OCI-LY1 (cell line): Measurements from ENCODE around the gene LSM14A.

Experiments
- EZH2 ChIP-seq: fragments of 200-600 bp; sonication (generic), shearing (Covaris generic); IDR thresholded peaks from 2 replicates; pipeline ENCODE4 v1.8.0; 2017; ENCODE audit warnings: borderline replicate concordance, mixed run types, mild to moderate bottlenecking, antibody characterized with exemption, low read length, moderate library complexity, mixed read lengths
- TF ChIP-seq, protein P1 (sequence below): fragments of 200-600 bp; sonication (generic), shearing (Covaris generic); IDR thresholded peaks from 2 replicates; pipeline ENCODE4 v1.5.1; 2017; ENCODE audit warnings: mild to moderate bottlenecking, antibody characterized with exemption, low read length, moderate library complexity, mixed read lengths

DNA sequence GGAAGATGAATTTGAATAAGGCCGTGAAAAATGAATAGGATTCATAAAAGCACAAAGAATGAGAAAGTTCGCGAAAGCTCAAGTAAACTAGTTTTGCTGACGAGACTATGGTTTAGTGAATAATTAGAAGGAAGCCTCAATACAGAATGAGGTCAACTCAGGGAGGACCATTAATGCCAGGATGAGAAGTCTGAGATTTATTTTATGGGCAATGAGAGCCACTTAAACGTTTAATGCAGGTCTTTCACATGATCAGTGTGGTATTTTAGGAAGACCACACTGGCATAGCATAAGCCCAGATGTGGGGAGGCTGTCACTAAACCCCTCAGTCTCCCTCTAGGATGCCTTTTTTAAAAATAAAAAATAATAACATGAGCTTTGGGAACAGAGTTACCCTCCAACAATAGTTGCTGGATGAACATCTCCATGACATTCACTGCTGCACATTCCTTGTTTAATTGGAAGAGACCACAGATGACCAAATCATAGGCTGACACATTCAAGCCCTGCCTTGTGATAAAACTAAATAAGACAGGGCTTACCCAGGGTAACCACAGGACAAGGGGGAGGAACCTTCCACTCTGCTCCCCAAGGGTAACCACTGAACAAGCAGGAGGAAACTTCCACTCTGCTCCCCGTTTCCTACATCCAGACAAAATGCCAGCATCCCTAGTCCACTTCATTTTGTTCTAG lies 43.6 kb upstream of the LSM14A start:
- TF ChIP-seq, protein P1, sequence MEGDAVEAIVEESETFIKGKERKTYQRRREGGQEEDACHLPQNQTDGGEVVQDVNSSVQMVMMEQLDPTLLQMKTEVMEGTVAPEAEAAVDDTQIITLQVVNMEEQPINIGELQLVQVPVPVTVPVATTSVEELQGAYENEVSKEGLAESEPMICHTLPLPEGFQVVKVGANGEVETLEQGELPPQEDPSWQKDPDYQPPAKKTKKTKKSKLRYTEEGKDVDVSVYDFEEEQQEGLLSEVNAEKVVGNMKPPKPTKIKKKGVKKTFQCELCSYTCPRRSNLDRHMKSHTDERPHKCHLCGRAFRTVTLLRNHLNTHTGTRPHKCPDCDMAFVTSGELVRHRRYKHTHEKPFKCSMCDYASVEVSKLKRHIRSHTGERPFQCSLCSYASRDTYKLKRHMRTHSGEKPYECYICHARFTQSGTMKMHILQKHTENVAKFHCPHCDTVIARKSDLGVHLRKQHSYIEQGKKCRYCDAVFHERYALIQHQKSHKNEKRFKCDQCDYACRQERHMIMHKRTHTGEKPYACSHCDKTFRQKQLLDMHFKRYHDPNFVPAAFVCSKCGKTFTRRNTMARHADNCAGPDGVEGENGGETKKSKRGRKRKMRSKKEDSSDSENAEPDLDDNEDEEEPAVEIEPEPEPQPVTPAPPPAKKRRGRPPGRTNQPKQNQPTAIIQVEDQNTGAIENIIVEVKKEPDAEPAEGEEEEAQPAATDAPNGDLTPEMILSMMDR, result no peak
- no peak for TF ChIP-seq EZH2
